ENCODE data around the gene BLTP2. TPM values are rescaled to one million over a fixed set of nuclear protein-coding genes. Genes with fewer than 3 reads are reported as not detected.

Gene BLTP2
- total RNA-seq, 1 experiment from 2014 or later = 139 TPM

DNA sequence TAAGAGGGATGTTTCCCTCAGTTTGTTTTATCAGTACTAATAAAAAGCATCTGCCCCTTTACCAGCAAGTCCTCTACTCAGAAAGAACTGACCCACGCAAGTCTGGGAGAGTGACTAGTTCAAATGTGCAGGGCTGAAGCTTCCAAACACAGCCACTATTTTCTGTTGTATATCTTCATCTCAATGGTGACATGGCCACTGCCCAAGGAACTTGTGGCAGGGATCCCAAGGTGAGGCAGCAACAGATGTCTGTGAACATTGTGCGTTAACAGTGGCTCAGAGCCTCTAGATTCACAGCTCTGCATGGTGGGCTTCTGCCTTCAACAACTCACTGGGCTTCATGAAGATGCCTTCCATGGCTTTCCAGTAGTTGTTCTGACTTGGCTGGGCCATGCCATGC, 3.7 kb upstream of the BLTP2 start:
- Mint-ChIP-seq H3K27ac (no peak overlapping the region), H3K27me3 (ENCODE audit: low read depth) (no peaks in the 10 kb centered on the region), H3K36me3 (peaks cover 18% of the 10 kb centered on the region), H3K9me3 (no peaks in the 10 kb centered on the region), H3K4me3 (no peak overlapping the region), H3K4me1 (peaks cover 19% of the 10 kb centered on the region)
- no peak for DNase-seq (ENCODE audit: low spot score)
- TF ChIP-seq CREB1 (CRISPR knock-in tag; IDR thresholded peaks at IDR 0.05) = no peak
- TF ChIP-seq, protein P1, sequence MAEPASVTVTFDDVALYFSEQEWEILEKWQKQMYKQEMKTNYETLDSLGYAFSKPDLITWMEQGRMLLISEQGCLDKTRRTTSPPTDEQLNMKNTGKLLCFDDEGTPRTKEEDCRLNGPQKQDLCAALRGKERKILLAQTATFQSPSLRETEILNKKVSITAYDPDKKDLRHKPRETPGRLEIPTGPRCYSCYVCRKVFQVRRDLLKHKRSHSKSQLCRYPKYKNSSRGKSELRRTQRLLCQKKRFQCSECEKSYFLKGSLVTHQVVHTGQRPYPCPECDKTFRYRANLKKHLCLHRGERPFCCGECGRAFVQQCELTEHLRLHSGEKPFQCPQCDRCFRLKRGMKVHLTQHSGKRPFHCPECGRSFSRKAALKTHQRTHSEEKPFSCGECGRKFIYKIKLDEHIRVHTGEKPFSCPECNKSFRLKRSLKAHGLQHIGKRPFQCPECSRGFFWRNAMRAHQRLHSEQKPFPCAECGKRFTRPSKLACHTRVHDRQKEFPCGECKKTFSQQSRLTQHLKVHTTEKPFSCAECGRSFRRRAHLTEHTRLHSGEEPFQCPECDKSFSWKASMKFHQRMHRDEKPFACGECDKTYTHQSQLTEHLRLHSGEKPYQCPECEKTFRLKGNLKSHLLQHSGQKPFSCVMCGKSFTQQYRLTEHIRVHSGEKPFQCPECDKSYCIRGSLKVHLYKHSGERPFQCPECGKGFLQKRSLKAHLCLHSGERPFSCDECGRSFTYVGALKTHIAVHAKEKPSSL (CRISPR knock-in tag; conservative IDR thresholded peaks at IDR 0.05) = no peak
- TF ChIP-seq, protein P2, sequence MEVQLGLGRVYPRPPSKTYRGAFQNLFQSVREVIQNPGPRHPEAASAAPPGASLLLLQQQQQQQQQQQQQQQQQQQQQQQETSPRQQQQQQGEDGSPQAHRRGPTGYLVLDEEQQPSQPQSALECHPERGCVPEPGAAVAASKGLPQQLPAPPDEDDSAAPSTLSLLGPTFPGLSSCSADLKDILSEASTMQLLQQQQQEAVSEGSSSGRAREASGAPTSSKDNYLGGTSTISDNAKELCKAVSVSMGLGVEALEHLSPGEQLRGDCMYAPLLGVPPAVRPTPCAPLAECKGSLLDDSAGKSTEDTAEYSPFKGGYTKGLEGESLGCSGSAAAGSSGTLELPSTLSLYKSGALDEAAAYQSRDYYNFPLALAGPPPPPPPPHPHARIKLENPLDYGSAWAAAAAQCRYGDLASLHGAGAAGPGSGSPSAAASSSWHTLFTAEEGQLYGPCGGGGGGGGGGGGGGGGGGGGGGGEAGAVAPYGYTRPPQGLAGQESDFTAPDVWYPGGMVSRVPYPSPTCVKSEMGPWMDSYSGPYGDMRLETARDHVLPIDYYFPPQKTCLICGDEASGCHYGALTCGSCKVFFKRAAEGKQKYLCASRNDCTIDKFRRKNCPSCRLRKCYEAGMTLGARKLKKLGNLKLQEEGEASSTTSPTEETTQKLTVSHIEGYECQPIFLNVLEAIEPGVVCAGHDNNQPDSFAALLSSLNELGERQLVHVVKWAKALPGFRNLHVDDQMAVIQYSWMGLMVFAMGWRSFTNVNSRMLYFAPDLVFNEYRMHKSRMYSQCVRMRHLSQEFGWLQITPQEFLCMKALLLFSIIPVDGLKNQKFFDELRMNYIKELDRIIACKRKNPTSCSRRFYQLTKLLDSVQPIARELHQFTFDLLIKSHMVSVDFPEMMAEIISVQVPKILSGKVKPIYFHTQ (CRISPR knock-in tag; IDR thresholded peaks at IDR 0.05) = no peak
- TF ChIP-seq ZNF416 (CRISPR knock-in tag; IDR thresholded peaks at IDR 0.05) = no peak
- TF ChIP-seq PRRX2 (CRISPR knock-in tag; IDR thresholded peaks at IDR 0.05) = no peak
- TF ChIP-seq, protein P3, sequence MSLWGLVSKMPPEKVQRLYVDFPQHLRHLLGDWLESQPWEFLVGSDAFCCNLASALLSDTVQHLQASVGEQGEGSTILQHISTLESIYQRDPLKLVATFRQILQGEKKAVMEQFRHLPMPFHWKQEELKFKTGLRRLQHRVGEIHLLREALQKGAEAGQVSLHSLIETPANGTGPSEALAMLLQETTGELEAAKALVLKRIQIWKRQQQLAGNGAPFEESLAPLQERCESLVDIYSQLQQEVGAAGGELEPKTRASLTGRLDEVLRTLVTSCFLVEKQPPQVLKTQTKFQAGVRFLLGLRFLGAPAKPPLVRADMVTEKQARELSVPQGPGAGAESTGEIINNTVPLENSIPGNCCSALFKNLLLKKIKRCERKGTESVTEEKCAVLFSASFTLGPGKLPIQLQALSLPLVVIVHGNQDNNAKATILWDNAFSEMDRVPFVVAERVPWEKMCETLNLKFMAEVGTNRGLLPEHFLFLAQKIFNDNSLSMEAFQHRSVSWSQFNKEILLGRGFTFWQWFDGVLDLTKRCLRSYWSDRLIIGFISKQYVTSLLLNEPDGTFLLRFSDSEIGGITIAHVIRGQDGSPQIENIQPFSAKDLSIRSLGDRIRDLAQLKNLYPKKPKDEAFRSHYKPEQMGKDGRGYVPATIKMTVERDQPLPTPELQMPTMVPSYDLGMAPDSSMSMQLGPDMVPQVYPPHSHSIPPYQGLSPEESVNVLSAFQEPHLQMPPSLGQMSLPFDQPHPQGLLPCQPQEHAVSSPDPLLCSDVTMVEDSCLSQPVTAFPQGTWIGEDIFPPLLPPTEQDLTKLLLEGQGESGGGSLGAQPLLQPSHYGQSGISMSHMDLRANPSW (CRISPR knock-in tag; conservative IDR thresholded peaks at IDR 0.05; ENCODE audit: low read depth) = no peak
- TF ChIP-seq, protein P4, sequence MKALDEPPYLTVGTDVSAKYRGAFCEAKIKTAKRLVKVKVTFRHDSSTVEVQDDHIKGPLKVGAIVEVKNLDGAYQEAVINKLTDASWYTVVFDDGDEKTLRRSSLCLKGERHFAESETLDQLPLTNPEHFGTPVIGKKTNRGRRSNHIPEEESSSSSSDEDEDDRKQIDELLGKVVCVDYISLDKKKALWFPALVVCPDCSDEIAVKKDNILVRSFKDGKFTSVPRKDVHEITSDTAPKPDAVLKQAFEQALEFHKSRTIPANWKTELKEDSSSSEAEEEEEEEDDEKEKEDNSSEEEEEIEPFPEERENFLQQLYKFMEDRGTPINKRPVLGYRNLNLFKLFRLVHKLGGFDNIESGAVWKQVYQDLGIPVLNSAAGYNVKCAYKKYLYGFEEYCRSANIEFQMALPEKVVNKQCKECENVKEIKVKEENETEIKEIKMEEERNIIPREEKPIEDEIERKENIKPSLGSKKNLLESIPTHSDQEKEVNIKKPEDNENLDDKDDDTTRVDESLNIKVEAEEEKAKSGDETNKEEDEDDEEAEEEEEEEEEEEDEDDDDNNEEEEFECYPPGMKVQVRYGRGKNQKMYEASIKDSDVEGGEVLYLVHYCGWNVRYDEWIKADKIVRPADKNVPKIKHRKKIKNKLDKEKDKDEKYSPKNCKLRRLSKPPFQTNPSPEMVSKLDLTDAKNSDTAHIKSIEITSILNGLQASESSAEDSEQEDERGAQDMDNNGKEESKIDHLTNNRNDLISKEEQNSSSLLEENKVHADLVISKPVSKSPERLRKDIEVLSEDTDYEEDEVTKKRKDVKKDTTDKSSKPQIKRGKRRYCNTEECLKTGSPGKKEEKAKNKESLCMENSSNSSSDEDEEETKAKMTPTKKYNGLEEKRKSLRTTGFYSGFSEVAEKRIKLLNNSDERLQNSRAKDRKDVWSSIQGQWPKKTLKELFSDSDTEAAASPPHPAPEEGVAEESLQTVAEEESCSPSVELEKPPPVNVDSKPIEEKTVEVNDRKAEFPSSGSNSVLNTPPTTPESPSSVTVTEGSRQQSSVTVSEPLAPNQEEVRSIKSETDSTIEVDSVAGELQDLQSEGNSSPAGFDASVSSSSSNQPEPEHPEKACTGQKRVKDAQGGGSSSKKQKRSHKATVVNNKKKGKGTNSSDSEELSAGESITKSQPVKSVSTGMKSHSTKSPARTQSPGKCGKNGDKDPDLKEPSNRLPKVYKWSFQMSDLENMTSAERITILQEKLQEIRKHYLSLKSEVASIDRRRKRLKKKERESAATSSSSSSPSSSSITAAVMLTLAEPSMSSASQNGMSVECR (CRISPR knock-in tag; IDR thresholded peaks at IDR 0.05; ENCODE audit: borderline replicate concordance) = no peak
- TF ChIP-seq ZNF317 (CRISPR knock-in tag; IDR thresholded peaks at IDR 0.05; ENCODE audit: borderline replicate concordance, low read depth) = no peak
- no peak for TF ChIP-seq JAZF1 (CRISPR knock-in tag; IDR thresholded peaks at IDR 0.05)
- no peak for TF ChIP-seq RELA (CRISPR knock-in tag; IDR thresholded peaks at IDR 0.05; ENCODE audit: borderline replicate concordance)
- no peak for TF ChIP-seq GABPB1 (CRISPR knock-in tag; IDR thresholded peaks at IDR 0.05)
- TF ChIP-seq, protein P5, sequence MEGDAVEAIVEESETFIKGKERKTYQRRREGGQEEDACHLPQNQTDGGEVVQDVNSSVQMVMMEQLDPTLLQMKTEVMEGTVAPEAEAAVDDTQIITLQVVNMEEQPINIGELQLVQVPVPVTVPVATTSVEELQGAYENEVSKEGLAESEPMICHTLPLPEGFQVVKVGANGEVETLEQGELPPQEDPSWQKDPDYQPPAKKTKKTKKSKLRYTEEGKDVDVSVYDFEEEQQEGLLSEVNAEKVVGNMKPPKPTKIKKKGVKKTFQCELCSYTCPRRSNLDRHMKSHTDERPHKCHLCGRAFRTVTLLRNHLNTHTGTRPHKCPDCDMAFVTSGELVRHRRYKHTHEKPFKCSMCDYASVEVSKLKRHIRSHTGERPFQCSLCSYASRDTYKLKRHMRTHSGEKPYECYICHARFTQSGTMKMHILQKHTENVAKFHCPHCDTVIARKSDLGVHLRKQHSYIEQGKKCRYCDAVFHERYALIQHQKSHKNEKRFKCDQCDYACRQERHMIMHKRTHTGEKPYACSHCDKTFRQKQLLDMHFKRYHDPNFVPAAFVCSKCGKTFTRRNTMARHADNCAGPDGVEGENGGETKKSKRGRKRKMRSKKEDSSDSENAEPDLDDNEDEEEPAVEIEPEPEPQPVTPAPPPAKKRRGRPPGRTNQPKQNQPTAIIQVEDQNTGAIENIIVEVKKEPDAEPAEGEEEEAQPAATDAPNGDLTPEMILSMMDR (IDR thresholded peaks at IDR 0.05) = no peak
- TF ChIP-seq HMGA2 (CRISPR knock-in tag; IDR thresholded peaks at IDR 0.05) = no peak
- ChIA-PET POLR2A (no interaction called here), CTCF (no interaction called here)
- ATAC-seq = no peak

All from WTC11 (cell line).